GM12875 (cell line): Measurements from ENCODE around the gene ATP2C2.
"Not testable (repeated sequence)": the region's sequence is repeated elsewhere in the genome, so short reads cannot be mapped to it uniquely, and the experiment has no call there.

Experiments
- H3K4me3 ChIP-seq: one replicate; pipeline ENCODE4 v1.5.1; 2011; ENCODE audit warnings: low read depth, low read length, control low read depth
- TF ChIP-seq, protein P1 (sequence below): IDR thresholded peaks from 2 replicates; pipeline ENCODE4 v1.5.1; 2011; ENCODE audit warnings: low read depth, mild to moderate bottlenecking, control low read depth, inconsistent platforms, low read length, moderate library complexity, borderline replicate concordance; ENCODE audit not compliant: insufficient read depth

The ATP2C2 gene

GRCh38 chr16:84413244-84414004 is 45.1 kb downstream of the ATP2C2 start:
- no peak overlapping the region for H3K4me3 ChIP-seq
- TF ChIP-seq, protein P1, sequence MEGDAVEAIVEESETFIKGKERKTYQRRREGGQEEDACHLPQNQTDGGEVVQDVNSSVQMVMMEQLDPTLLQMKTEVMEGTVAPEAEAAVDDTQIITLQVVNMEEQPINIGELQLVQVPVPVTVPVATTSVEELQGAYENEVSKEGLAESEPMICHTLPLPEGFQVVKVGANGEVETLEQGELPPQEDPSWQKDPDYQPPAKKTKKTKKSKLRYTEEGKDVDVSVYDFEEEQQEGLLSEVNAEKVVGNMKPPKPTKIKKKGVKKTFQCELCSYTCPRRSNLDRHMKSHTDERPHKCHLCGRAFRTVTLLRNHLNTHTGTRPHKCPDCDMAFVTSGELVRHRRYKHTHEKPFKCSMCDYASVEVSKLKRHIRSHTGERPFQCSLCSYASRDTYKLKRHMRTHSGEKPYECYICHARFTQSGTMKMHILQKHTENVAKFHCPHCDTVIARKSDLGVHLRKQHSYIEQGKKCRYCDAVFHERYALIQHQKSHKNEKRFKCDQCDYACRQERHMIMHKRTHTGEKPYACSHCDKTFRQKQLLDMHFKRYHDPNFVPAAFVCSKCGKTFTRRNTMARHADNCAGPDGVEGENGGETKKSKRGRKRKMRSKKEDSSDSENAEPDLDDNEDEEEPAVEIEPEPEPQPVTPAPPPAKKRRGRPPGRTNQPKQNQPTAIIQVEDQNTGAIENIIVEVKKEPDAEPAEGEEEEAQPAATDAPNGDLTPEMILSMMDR, result no peak

GRCh38 chr16:84414789-84415326 is 46.5 kb downstream of the ATP2C2 start:
- no peak overlapping the region for H3K4me3 ChIP-seq
- TF ChIP-seq, protein P1, result no peak

DNA sequence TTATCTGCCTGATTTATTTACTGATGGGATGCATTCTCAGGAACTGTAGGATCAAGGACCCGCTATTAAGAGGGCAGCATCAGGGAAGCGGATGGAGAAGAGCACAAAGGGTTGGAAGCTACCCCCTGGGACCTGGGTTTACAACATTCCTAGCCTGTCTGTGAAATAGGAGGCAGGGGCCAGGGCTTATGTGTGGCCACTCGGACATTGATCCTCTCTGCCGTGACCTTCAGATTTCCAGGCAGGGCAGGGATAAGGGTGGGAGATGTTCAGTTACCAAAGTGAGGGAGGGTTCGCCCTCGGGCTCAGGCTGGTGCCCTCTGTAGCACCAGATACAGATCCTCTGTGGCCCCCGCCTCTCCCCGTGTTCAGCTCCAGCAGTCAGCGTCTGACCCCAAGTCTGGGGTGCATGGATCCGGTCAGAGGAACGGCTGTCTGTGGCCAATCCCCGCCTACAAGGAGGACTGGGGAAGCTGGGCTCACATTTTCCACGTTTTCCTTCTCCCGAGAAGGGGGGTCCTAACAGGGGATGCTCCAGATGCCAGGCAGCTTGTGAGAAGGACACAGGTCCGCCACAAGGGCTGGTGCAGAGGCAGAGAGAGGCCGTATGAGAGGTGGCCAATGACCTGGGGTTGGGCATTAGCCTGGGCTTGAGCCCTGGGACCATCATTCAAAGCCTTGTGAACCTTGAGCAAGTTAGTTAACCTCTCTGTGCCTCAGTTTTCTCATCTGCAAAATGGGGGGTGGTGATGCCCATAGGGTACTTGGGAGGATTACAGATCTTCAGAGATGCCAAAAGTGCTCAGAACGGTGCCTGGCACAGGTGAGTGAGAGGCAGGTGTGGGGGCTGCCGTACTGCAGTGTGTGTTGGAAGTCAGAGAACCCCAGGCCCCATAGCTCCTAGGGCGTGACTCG is 48.3 kb downstream of the ATP2C2 start:
- no peak overlapping the region for H3K4me3 ChIP-seq
- TF ChIP-seq, protein P1, result no peak

GRCh38 chr16:84418056-84418849 is 49.9 kb downstream of the ATP2C2 start:
- no peak overlapping the region for H3K4me3 ChIP-seq
- TF ChIP-seq, protein P1, result no peak

- TF ChIP-seq, protein P1, result no peak
- H3K4me3 ChIP-seq, result no peak overlapping the region
Measured at GRCh38 chr16:84419730-84420129, 51.4 kb downstream of the ATP2C2 start.

- not testable (repeated sequence) for H3K4me3 ChIP-seq
Measured at GRCh38 chr16:84420556-84420955, 52.2 kb downstream of the ATP2C2 start.
